ENCODE results near the gene LRRN3.

Gene LRRN3

GRCh38 chr7:111089822-111090426 lies 1.0 kb upstream of the LRRN3 start:
- peak; percentile 68 for TF ChIP-seq CTCF (IDR thresholded peaks at IDR 0.05; ENCODE audit: low read depth, low read length, missing control alignments)
- in situ Hi-C loops (cut with HindIII; ENCODE audit: low sequenced_read_pairs): no loop called here
- no peak for DNase-seq (ENCODE audit: low read depth)

GRCh38 chr7:111091593-111092358 lies 849 bp downstream of the LRRN3 start:
- peak overlapping the region; percentile 46 for H3K4me3 ChIP-seq (ENCODE audit: low read depth, low read length)
- DNase-seq (ENCODE audit: low read depth): no peak

More at GRCh38 chr7:111089822-111090426, 1.0 kb upstream of the LRRN3 start:
- no peak overlapping the region for H3K4me3 ChIP-seq (ENCODE audit: low read depth, low read length)

GRCh38 chr7:111092406-111093236 lies 1.7 kb downstream of the LRRN3 start:
- H3K4me3 ChIP-seq (ENCODE audit: low read depth, low read length): peak overlapping the region; percentile 46
- no peak for DNase-seq (ENCODE audit: low read depth)
- in situ Hi-C loops (cut with HindIII; ENCODE audit: low sequenced_read_pairs): no loop called here
- no peak for TF ChIP-seq CTCF (IDR thresholded peaks at IDR 0.05; ENCODE audit: low read depth, low read length, missing control alignments)

More at GRCh38 chr7:111091593-111092358, 849 bp downstream of the LRRN3 start:
- in situ Hi-C loops (cut with HindIII; ENCODE audit: low sequenced_read_pairs): no loop called here
- TF ChIP-seq CTCF (IDR thresholded peaks at IDR 0.05; ENCODE audit: low read depth, low read length, missing control alignments): no peak

GRCh38 chr7:111093496-111093895 lies 2.6 kb downstream of the LRRN3 start:
- DNase-seq (ENCODE audit: low read depth): no peak
- in situ Hi-C loops (cut with HindIII; ENCODE audit: low sequenced_read_pairs): no loop called here
- TF ChIP-seq CTCF (IDR thresholded peaks at IDR 0.05; ENCODE audit: low read depth, low read length, missing control alignments): no peak
- H3K4me3 ChIP-seq (ENCODE audit: low read depth, low read length): no peak overlapping the region

GRCh38 chr7:111094419-111094818 lies 3.5 kb downstream of the LRRN3 start:
- no peak for TF ChIP-seq CTCF (IDR thresholded peaks at IDR 0.05; ENCODE audit: low read depth, low read length, missing control alignments)
- no peak for DNase-seq (ENCODE audit: low read depth)
- in situ Hi-C loops (cut with HindIII; ENCODE audit: low sequenced_read_pairs): no loop called here
- no peak overlapping the region for H3K4me3 ChIP-seq (ENCODE audit: low read depth, low read length)

- in situ Hi-C loops (cut with HindIII; ENCODE audit: low sequenced_read_pairs): no loop called here
- TF ChIP-seq CTCF (IDR thresholded peaks at IDR 0.05; ENCODE audit: low read depth, low read length, missing control alignments): no peak
- no peak for DNase-seq (ENCODE audit: low read depth)
- H3K4me3 ChIP-seq (ENCODE audit: low read depth, low read length): no peak overlapping the region
These were observed 6.1 kb downstream of the LRRN3 start for GRCh38 chr7:111096997-111097396.
